GM12875 (cell line): ENCODE results near the gene WDR1.

ENCODE experiments used
- H3K4me3 ChIP-seq: one replicate; pipeline ENCODE4 v1.5.1; 2011; ENCODE audit warnings: low read depth, low read length, control low read depth
- CTCF ChIP-seq: IDR thresholded peaks from 2 replicates; pipeline ENCODE4 v1.5.1; 2011; ENCODE audit warnings: low read depth, mild to moderate bottlenecking, control low read depth, inconsistent platforms, low read length, moderate library complexity, borderline replicate concordance; ENCODE audit not compliant: insufficient read depth

Gene WDR1

DNA sequence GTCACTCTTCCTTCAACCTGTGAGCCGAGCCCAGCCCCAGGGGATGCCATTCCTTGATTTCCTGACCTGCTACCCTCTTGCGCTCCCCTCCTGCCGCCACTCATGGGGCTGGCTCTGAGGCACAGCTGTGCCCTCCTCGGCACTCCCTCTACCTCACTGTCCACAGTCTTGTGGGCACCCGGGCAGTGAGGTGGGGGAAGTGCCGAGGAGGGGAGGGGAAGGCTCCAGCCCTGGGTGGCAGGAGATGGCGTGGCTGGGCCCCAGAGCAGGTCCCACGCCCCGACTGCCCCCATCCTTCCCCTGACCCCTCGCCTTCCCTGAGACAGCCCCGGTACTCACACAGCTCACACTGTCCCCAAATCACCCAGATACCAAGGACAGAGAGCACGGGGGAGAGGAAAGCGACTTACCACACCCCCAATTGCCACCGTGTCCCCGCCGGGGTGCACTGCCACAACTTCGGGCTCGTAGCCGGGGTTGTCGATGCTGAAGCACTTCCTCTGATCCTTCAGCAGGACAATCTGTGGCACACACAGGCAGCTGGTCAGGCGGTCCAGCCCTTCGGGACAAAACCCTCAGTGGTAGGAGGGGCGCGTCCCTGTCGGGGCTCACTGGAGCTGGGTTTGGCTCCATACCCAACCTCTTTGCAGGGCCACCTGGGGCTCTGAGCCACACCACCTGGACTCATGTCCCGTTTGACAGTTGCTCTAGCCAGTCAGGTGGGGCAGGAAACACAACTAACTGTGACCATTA lies 37.9 kb downstream of the WDR1 start:
- TF ChIP-seq CTCF = no peak
- H3K4me3 ChIP-seq = no peak overlapping the region

GRCh38 chr4:10077483-10078335 lies 38.9 kb downstream of the WDR1 start:
- no peak for TF ChIP-seq CTCF
- H3K4me3 ChIP-seq = no peak overlapping the region

GRCh38 chr4:10077076-10077475 lies 39.5 kb downstream of the WDR1 start:
- no peak for TF ChIP-seq CTCF
- H3K4me3 ChIP-seq = no peak overlapping the region

DNA sequence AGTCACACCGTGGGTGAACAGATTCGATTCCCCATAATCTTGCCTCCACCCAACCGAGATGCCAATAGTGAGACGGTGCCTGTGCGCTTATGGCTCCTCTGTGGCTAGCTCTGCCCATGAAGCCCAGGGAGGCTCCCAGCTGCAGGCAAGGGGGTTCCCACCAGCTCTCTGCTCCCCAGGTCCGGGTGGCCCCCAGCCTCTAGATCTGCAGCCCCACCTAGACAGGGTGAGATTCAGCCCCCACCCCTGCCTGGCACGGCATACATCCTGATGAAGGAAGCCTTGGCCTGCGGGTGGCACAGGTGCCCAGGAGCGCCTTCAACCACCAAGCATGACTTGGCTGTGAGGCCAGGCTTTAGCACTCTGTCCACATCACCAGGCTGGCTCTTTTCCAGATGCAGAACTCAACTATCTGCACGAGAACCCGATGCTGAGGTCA lies 40.6 kb downstream of the WDR1 start:
- TF ChIP-seq CTCF = no peak
- H3K4me3 ChIP-seq = no peak overlapping the region

GRCh38 chr4:10075158-10075863 lies 41.3 kb downstream of the WDR1 start:
- TF ChIP-seq CTCF = no peak
- no peak overlapping the region for H3K4me3 ChIP-seq

DNA sequence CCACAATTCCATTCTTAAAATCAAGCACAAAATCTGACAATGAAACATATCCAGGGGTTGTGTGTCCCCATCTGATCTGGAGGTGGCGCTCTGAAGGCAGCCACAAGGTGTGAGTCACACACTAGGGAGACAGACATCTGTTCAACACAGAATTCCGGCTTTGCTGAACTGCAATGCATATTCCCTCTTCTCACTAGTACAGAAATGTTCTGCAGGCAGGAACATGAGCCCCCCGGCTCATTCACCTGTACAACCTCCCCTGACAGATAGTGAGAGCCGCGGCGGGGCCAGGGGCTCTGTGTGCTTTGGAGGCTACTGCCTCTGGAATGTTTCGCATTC lies 41.9 kb downstream of the WDR1 start:
- H3K4me3 ChIP-seq = no peak overlapping the region
- TF ChIP-seq CTCF = peak; percentile 33; the same call in 1 of the 2 replicates
